IMR-90 (cell line): ENCODE data around the gene MCM5. TPM values are rescaled to one million over a fixed set of nuclear protein-coding genes. Genes with fewer than 3 reads are reported as not detected.

Experiments
- ATAC-seq: fragments of 200-7000 bp; cut with Tn5 transposase; 2 replicates; pipeline ENCODE4 v1.9.1; 2020; ENCODE audit warnings: low read depth, mild to moderate bottlenecking, moderate library complexity
- BruUV-seq: library from RNA; stranded (reverse); fragments of 400-500 nt; replicated peaks from 2 replicates; lab custom pipeline; 2021; lab: Mats Ljungman, UMichigan
- CTCF ChIA-PET: fragments of 300-600 bp; formaldehyde crosslinking; extraction: SDS; loops from one replicate; lab custom pipeline; 2021; ENCODE audit warnings: antibody characterized with exemption; lab: Yijun Ruan, JAX
- POLR2A ChIA-PET: fragments of 300-600 bp; sonication (Branson Sonifier 250); formaldehyde crosslinking; loops from one replicate; lab custom pipeline; 2022; ENCODE audit warnings: antibody characterized with exemption; ENCODE audit not compliant: unreplicated experiment; lab: Charles Lee
- DNase-seq: peaks from one replicate; pipeline ENCODE4 v3.0.0; 2013
- H2AFZ ChIP-seq: replicated peaks from 2 replicates; pipeline ENCODE3; 2013; ENCODE audit warnings: low read length, mild to moderate bottlenecking; ENCODE audit not compliant: poor library complexity
- H2AK5ac ChIP-seq: 2 replicates; pipeline ENCODE4 v1.6.1; 2013; ENCODE audit warnings: low read depth, low read length, inconsistent platforms
- H2AK9ac ChIP-seq: replicated peaks from 2 replicates; pipeline ENCODE3; 2013; ENCODE audit warnings: mild to moderate bottlenecking, low read depth, low read length, moderate library complexity; ENCODE audit not compliant: poor library complexity
- H2BK120ac ChIP-seq: 2 replicates; pipeline ENCODE4 v1.6.1; 2013; ENCODE audit warnings: low read depth, low read length, inconsistent platforms
- H2BK15ac ChIP-seq: 3 replicates; pipeline ENCODE4 v1.6.1; 2013; ENCODE audit warnings: low read depth, low read length, inconsistent platforms
- H2BK20ac ChIP-seq: 2 replicates; pipeline ENCODE4 v1.6.1; 2013; ENCODE audit warnings: low read depth, mild to moderate bottlenecking, inconsistent platforms, low read length, moderate library complexity
- H2BK5ac ChIP-seq: 2 replicates; pipeline ENCODE4 v1.6.1; 2013; ENCODE audit warnings: mild to moderate bottlenecking, low read depth, low read length, inconsistent platforms; ENCODE audit not compliant: poor library complexity, severe bottlenecking
- H3K14ac ChIP-seq: replicated peaks from 2 replicates; pipeline ENCODE4 v1.6.1; 2013; ENCODE audit warnings: low read depth, low read length, inconsistent platforms
- H3K18ac ChIP-seq: 2 replicates; pipeline ENCODE4 v1.6.1; 2013; ENCODE audit warnings: low read depth, low read length, control low read depth
- H3K23ac ChIP-seq: 2 replicates; pipeline ENCODE4 v1.6.1; 2013; ENCODE audit warnings: low read depth, low read length, inconsistent platforms
- H3K27ac ChIP-seq: 2 replicates; pipeline ENCODE4 v1.5.1; 2013; ENCODE audit warnings: mild to moderate bottlenecking, control low read depth, low read length; ENCODE audit not compliant: insufficient read depth
- H3K27me3 ChIP-seq: 2 replicates; pipeline ENCODE4 v1.6.1; 2013; ENCODE audit warnings: low read length; ENCODE audit not compliant: control insufficient read depth, insufficient read depth
- H3K36me3 ChIP-seq: 2 replicates; pipeline ENCODE4 v1.6.1; 2013; ENCODE audit warnings: low read length, mixed read lengths; ENCODE audit not compliant: control insufficient read depth, insufficient read depth
- H3K4ac ChIP-seq: 2 replicates; pipeline ENCODE4 v1.6.1; 2013; ENCODE audit warnings: low read depth, low read length, inconsistent platforms
- H3K4me1 ChIP-seq: 2 replicates; pipeline ENCODE4 v1.6.1; 2013; ENCODE audit warnings: low read length, mixed read lengths; ENCODE audit not compliant: control insufficient read depth, insufficient read depth
- H3K4me2 ChIP-seq: 2 replicates; pipeline ENCODE4 v1.6.1; 2013; ENCODE audit warnings: low read depth, mild to moderate bottlenecking, control low read depth, low read length, moderate library complexity
- H3K4me3 ChIP-seq: 2 replicates; pipeline ENCODE4 v1.5.1; 2013; ENCODE audit warnings: low read depth, mild to moderate bottlenecking, control low read depth, low read length, moderate library complexity; ENCODE audit not compliant: insufficient read depth
- H3K56ac ChIP-seq: 2 replicates; pipeline ENCODE4 v1.6.1; 2013; ENCODE audit warnings: low read length, inconsistent platforms; ENCODE audit not compliant: insufficient read depth; ENCODE audit errors: extremely low read depth
- H3K79me1 ChIP-seq, 2 experiments: 2 replicates each; pipeline ENCODE4 v1.6.1; 2013; ENCODE audit warnings: low read length in 2 of 2, inconsistent platforms in 1 of 2, low read depth in 1 of 2
- H3K9ac ChIP-seq: 2 replicates; pipeline ENCODE4 v1.6.1; 2013; ENCODE audit warnings: low read depth, low read length, control low read depth
- H3K9me1 ChIP-seq: 2 replicates; pipeline ENCODE4 v1.6.1; 2013; ENCODE audit warnings: low read length, inconsistent platforms; ENCODE audit not compliant: insufficient read depth
- H3K9me3 ChIP-seq: 2 replicates; pipeline ENCODE4 v1.6.1; 2013; ENCODE audit warnings: low read length; ENCODE audit not compliant: control insufficient read depth, insufficient read depth
- H4K20me1 ChIP-seq: 2 replicates; pipeline ENCODE4 v1.6.1; 2013; ENCODE audit warnings: low read length, inconsistent platforms; ENCODE audit not compliant: insufficient read depth
- H4K5ac ChIP-seq: 2 replicates; pipeline ENCODE4 v1.6.1; 2013; ENCODE audit warnings: mild to moderate bottlenecking, low read depth, low read length, control low read depth
- H4K8ac ChIP-seq, 2 experiments: 2 replicates each; pipeline ENCODE4 v1.6.1; 2013; ENCODE audit warnings: low read depth in 2 of 2, low read length in 2 of 2, control low read depth in 1 of 2, inconsistent platforms in 1 of 2
- H4K91ac ChIP-seq: 2 replicates; pipeline ENCODE4 v1.6.1; 2013; ENCODE audit warnings: low read depth, low read length, inconsistent platforms; ENCODE audit not compliant: insufficient read depth
- BHLHE40 ChIP-seq: fragments of 150-350 bp; IDR thresholded peaks from 2 replicates; pipeline ENCODE4 v1.6.1; 2016; ENCODE audit warnings: mild to moderate bottlenecking, low read depth, low read length
- CEBPB ChIP-seq: IDR thresholded peaks from 2 replicates; pipeline ENCODE4 v1.6.1; 2012; ENCODE audit warnings: low read depth, low read length, improper control_type of control experiment
- CHD1 ChIP-seq: IDR thresholded peaks from 2 replicates; pipeline ENCODE4 v1.6.1; 2012; ENCODE audit warnings: low read depth, low read length, improper control_type of control experiment
- FOS ChIP-seq: fragments of 150-350 bp; IDR thresholded peaks from 2 replicates; pipeline ENCODE4 v1.6.1; 2016; ENCODE audit warnings: low read depth, low read length
- MAFK ChIP-seq: IDR thresholded peaks from 2 replicates; pipeline ENCODE4 v1.6.1; 2012; ENCODE audit warnings: low read depth, low read length, improper control_type of control experiment
- MAZ ChIP-seq: IDR thresholded peaks from 2 replicates; pipeline ENCODE4 v1.6.1; 2012; ENCODE audit warnings: low read depth, mild to moderate bottlenecking, low read length, improper control_type of control experiment, moderate library complexity, borderline replicate concordance
- MXI1 ChIP-seq: IDR thresholded peaks from 2 replicates; pipeline ENCODE4 v1.6.1; 2012; ENCODE audit warnings: low read depth, mild to moderate bottlenecking, low read length, moderate library complexity, borderline replicate concordance
- NFE2L2 ChIP-seq: fragments of 150-350 bp; IDR thresholded peaks from 2 replicates; pipeline ENCODE4 v1.6.1; 2016; ENCODE audit warnings: low read depth, mild to moderate bottlenecking, low read length
- POLR2A ChIP-seq: IDR thresholded peaks from 2 replicates; pipeline ENCODE4 v1.6.1; 2012; ENCODE audit warnings: mild to moderate bottlenecking, low read depth, low read length
- RAD21 ChIP-seq: IDR thresholded peaks from 2 replicates; pipeline ENCODE4 v1.6.1; 2012; ENCODE audit warnings: low read length, improper control_type of control experiment
- RCOR1 ChIP-seq: IDR thresholded peaks from 2 replicates; pipeline ENCODE4 v1.6.1; 2012; ENCODE audit warnings: mild to moderate bottlenecking, low read length, improper control_type of control experiment; ENCODE audit not compliant: insufficient replicate concordance
- RFX5 ChIP-seq: IDR thresholded peaks from 2 replicates; pipeline ENCODE4 v1.8.0; 2012; ENCODE audit warnings: low read depth, mild to moderate bottlenecking, low read length, moderate library complexity
- SMC3 ChIP-seq: fragments of 150-350 bp; IDR thresholded peaks from 2 replicates; pipeline ENCODE4 v1.6.1; 2016; ENCODE audit warnings: low read depth, mild to moderate bottlenecking, antibody characterized with exemption, low read length, moderate library complexity
- WGBS, 2 experiments: methylation state at CpG; one replicate each; pipeline versions ENCODE4 v1.1.5 to v1.1.7; 2013; ENCODE audit warnings: missing lambda C conversion rate in 2 of 2; ENCODE audit not compliant: insufficient read length in 1 of 2; ENCODE audit errors: extremely low coverage in 2 of 2; 5-methylcytosine and 5-hydroxymethylcytosine counted together
- dilution Hi-C: fragments of 300-500 bp; cut with HindIII; formaldehyde crosslinking; loops from one replicate; pipeline ENCODE4 v1.14.3; 2018; ENCODE audit warnings: low sequenced_read_pairs; ENCODE audit not compliant: unreplicated experiment
- in situ Hi-C: fragments of 300-500 bp; cut with MboI; formaldehyde crosslinking; loops from 3 replicates; pipeline ENCODE4 v1.14.3; 2019; ENCODE audit warnings: low sequenced_read_pairs, inconsistent platforms, mixed read lengths
- intact Hi-C: fragments of 100-400 bp; cut with micrococcal nuclease; formaldehyde crosslinking; loops from 2 replicates; pipeline ENCODE4 v1.10.0; 2022
- polyA plus RNA-seq, 3 experiments: library from polyadenylated mRNA; depleted of rRNA; stranded (reverse); fragments of >200 nt; gene quantifications; 2 replicates each; pipeline ENCODE4 v1.2.3, GENCODE V29; 2012; ENCODE audit warnings: low replicate concordance in 1 of 3
- total RNA-seq: library from RNA; depleted of rRNA; stranded (reverse); fragments of >200 nt; gene quantifications from 2 replicates; pipeline ENCODE4 v1.2.3, GENCODE V29; 2012
- TF ChIP-seq, protein P1 (sequence below): fragments of 150-350 bp; IDR thresholded peaks from 2 replicates; pipeline ENCODE4 v1.6.1; 2017; ENCODE audit warnings: mild to moderate bottlenecking, antibody characterized with exemption, low read length, low read depth
- TF ChIP-seq, protein P2 (sequence below): fragments of 150-350 bp; IDR thresholded peaks from 2 replicates; pipeline ENCODE4 v1.6.1; 2016; ENCODE audit warnings: low read depth, mild to moderate bottlenecking, low read length, moderate library complexity, borderline replicate concordance

MCM5 gene
- total and polyA plus RNA-seq, 2 of the 4 experiments (the other 2 are of a cell fraction), result 43.0 to 58.6 TPM

DNA sequence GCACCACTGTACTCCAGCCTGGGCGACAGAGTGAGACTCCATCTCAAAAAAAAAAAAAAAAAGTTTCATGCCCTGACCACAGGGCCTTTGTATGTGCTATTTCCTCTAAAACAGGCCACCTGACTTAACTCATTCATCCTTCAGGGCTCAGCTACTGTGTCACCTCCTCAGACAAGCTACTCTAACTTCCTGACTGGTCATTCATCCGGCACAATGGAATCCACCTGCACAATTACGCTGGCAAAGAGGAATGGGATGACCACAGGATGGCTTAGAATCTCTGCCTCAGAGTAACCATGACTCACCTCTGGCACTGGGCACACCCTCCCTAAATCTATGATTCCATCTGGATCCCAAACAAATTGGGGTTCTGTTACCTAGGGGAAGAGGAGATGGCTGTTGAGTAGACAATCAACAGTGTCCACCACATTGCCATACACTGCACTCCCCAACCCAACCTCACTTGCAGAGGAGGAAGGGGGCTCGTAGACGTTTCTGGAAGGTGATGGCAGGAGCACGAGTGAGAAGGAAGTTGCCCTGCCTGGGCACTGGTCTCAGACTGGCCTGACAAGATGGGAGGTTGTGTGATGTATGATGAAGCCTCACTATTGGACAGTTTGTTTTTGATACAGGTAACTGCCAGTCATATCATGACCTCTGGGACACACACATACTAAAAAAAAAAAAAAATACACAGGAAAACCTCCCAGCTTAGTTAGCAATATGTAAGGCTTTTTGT is 41.9 kb upstream of the MCM5 start:
- Histone ChIP-seq H3K56ac (no peak overlapping the region), H3K9me1 (no peaks in the 10 kb centered on the region; the same call in 1 of the 2 replicates), H2BK20ac (no peak overlapping the region), H3K4me2 (no peak overlapping the region), H3K9ac (no peak overlapping the region), H3K4ac (no peak overlapping the region), H3K27me3 (no peaks in the 10 kb centered on the region), H3K4me3 (no peak overlapping the region), H3K79me1 (no peaks in the 10 kb centered on the region), H2AK9ac (no peak overlapping the region), H4K91ac (no peak overlapping the region), H3K27ac (no peak overlapping the region), H4K5ac (no peak overlapping the region), H3K9me3 (no peaks in the 10 kb centered on the region), H3K23ac (no peak overlapping the region), H4K20me1 (no peaks in the 10 kb centered on the region), H2BK5ac (no peak overlapping the region), H2AK5ac (peak overlapping the region; percentile 29), H2AFZ (no peak overlapping the region), H3K18ac (no peak overlapping the region), H2BK15ac (no peak overlapping the region), H2BK120ac (no peak overlapping the region), H3K36me3 (no peaks in the 10 kb centered on the region), H4K8ac (no peak overlapping the region), H3K4me1 (peaks cover 5% of the 10 kb centered on the region; the same call in 1 of the 2 replicates), H3K14ac (0 out of 2 replicates have a peak overlapping the region, but pooled peaks have one; percentile 11)
- POLR2A ChIA-PET, result no interaction called here
- intact Hi-C loops, result no loop called here
- in situ Hi-C loops, result loop anchor here (10.0 kb wide), 1 partner anchor 767 kb away; no protein-coding TSS in a partner anchor
- dilution Hi-C loops, result no loop called here
- no TSS peak for BruUV-seq
- WGBS, 2 experiments, result 90% methylated on average over 2 of the region's 6 CpGs; no CpG with 5 or more reads in 1 of the 2 experiments
- ATAC-seq, result no peak
- CTCF ChIA-PET, result no interaction called here
- peak; percentile 40 for DNase-seq
- TF ChIP-seq MAZ (no peak), RAD21 (no peak), CEBPB (no peak), MXI1 (no peak), MAFK (no peak), POLR2A (no peak), BHLHE40 (no peak), RCOR1 (no peak), CHD1 (no peak), RFX5 (no peak), SMC3 (no peak), FOS (no peak), NFE2L2 (no peak)
- TF ChIP-seq, protein P1, sequence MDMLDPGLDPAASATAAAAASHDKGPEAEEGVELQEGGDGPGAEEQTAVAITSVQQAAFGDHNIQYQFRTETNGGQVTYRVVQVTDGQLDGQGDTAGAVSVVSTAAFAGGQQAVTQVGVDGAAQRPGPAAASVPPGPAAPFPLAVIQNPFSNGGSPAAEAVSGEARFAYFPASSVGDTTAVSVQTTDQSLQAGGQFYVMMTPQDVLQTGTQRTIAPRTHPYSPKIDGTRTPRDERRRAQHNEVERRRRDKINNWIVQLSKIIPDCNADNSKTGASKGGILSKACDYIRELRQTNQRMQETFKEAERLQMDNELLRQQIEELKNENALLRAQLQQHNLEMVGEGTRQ, result no peak
- TF ChIP-seq, protein P2, sequence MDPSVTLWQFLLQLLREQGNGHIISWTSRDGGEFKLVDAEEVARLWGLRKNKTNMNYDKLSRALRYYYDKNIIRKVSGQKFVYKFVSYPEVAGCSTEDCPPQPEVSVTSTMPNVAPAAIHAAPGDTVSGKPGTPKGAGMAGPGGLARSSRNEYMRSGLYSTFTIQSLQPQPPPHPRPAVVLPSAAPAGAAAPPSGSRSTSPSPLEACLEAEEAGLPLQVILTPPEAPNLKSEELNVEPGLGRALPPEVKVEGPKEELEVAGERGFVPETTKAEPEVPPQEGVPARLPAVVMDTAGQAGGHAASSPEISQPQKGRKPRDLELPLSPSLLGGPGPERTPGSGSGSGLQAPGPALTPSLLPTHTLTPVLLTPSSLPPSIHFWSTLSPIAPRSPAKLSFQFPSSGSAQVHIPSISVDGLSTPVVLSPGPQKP, result no peak
